GM21360 (cell line): Measurements from ENCODE around the gene VAMP5.

Experiments
- ATAC-seq: cut with Tn5 transposase; IDR thresholded peaks from one replicate; pipeline ENCODE4 v1.9.1; 2021; ENCODE audit warnings: mild to moderate bottlenecking, moderate library complexity; ENCODE audit not compliant: unreplicated experiment

VAMP5 gene

DNA sequence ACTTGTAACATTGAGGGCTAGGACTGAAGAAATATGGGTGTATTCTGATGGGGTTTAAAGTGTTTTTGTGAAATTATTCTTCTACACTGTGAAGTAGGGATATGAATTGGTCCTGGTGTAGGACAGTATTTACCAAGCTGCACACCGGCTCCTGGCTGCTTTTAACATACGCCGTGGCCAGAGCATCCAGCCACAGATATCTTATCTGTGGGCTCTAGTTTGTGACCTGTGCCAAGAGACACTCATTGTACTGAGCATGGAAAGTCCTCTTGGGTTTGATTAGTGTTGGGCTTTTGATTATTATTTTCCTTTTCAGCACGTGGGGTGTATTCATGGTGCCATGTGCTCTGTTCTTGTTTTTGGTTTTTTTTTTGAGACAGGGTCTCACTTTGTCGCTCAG, 39.8 kb downstream of the VAMP5 start:
- ATAC-seq: no peak

DNA sequence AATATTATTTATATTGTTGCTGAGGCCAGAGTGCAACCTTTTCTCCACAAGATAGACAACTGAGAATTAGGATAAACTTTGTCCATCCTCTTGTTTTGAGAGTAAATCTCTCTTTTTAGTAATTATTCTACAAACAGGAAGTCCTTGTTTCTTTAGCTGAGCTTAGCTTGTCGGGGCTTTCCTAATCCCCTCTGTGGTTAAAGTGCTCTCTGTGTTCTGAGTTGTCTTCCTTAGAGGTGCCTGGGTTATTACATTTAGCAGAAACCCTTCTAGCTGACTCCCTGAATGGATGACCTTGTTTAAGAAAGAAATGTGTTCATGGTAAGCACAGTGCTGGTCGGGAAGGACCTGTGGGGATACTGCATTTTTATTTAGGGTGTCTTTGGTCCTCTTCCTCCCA, 44.4 kb downstream of the VAMP5 start:
- no peak for ATAC-seq

DNA sequence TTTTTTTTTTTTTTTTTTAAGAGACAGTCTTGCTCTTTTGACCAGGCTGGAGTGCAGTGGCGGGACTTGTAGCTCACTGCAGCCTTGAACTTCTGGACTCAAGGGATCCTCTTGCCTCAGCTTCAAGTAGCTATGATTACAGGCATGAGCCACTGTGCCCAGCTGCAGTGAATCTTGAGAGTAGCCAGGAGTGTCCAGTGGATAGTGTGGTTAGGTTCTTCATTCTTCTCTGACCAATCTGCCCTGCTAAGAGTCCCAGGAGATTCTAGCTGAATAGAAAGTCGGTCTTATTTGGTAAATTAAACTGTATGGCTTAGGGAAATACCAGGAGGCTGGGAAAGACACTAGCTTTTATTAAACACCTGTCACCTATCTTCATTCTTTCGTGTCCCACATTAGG, 47.1 kb downstream of the VAMP5 start:
- no peak for ATAC-seq

DNA sequence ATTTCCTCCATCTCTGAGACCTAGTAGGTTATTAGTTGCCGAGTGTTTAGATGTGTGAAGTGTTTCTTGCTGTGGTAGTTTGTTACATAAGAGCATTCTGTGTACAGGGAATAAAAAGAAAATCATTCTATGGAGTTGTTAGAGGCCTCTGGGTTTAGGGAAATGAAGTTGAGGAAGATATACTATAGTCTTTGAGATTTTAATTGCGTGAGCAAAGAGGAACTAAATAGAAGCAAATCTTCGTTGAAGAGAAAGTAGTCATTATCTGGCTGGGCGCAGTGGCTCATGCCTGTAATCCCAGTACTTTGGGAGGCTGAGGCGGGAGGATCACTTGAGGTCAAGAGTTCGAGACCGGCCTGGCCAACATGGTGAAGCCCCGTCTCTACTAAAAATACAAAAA, 50.8 kb downstream of the VAMP5 start:
- ATAC-seq: no peak

DNA sequence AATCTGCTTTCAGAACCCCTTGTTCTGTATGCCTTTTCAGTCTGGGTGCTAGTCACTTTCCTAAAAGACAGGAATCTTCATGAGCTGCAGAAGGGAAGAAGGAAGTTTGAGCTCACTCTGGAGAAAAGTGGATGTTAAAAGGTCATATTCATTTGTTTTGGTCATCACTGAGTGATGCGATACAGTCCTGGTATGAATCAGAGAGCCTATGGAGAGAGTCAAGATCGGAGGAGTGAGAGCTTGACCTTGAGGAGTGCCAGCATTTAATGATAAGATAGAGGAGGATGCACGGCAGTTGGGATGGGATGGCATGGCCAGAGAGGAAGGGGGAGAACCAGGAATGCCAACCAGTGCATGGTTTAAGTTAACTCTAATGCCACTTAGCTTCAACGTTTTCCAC, 51.4 kb downstream of the VAMP5 start:
- no peak for ATAC-seq

DNA sequence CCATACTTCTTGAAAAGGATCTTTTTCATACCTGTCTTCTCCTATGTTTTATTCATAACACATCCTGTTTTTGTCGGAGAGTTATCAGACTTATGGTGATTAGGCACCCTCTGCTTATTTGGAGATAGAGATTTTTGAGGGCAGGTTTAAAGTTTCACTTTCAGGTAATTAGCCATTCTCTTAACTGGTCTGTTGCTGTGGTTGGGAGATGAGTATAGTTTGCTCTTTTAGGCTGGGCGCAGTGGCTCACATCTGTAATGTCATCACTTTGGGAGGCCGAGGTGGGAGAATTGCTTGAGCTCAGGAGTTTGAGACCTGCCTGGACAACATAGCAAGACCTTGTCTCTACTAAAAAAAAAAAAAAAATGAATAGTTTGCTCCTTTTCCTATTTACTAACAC, 58.5 kb downstream of the VAMP5 start:
- ATAC-seq: no peak
